GM12872 (cell line): Measurements from ENCODE around the gene YPEL3.

Experiments
- CTCF ChIP-seq: IDR thresholded peaks from 3 replicates; pipeline ENCODE4 v1.5.1; 2011; ENCODE audit warnings: low read depth, mild to moderate bottlenecking, low read length, moderate library complexity; ENCODE audit not compliant: insufficient read depth

The YPEL3 gene

GRCh38 chr16:30086291-30087140, 9.5 kb downstream of the YPEL3 start:
- no peak for TF ChIP-seq CTCF

- no peak for TF ChIP-seq CTCF
Measured at GRCh38 chr16:30085820-30086219, 10.2 kb downstream of the YPEL3 start.

- no peak for TF ChIP-seq CTCF
Measured at GRCh38 chr16:30085247-30085646, 10.8 kb downstream of the YPEL3 start.

- no peak for TF ChIP-seq CTCF
Measured at GRCh38 chr16:30084816-30085159, 11.2 kb downstream of the YPEL3 start.

GRCh38 chr16:30084096-30084815, 11.8 kb downstream of the YPEL3 start:
- no peak for TF ChIP-seq CTCF

GRCh38 chr16:30083216-30084055, 12.6 kb downstream of the YPEL3 start:
- no peak for TF ChIP-seq CTCF

- TF ChIP-seq CTCF, result no peak
Measured at GRCh38 chr16:30082545-30083090, 13.4 kb downstream of the YPEL3 start.
